GM18505 (cell line): ENCODE results near the gene FGFR4.
"Not testable (repeated sequence)": the region's sequence is repeated elsewhere in the genome, so short reads cannot be mapped to it uniquely, and the experiment has no call there.

Experiments
- ATAC-seq: cut with Tn5 transposase; IDR thresholded peaks from one replicate; pipeline ENCODE4 v1.9.1; 2021; ENCODE audit not compliant: unreplicated experiment
- POLR2A ChIP-seq: IDR thresholded peaks from 4 replicates; pipeline ENCODE4 v1.6.1; 2011; ENCODE audit warnings: borderline replicate concordance; ENCODE audit not compliant: insufficient read depth, insufficient read length; ENCODE audit errors: extremely low read depth

The FGFR4 gene

DNA sequence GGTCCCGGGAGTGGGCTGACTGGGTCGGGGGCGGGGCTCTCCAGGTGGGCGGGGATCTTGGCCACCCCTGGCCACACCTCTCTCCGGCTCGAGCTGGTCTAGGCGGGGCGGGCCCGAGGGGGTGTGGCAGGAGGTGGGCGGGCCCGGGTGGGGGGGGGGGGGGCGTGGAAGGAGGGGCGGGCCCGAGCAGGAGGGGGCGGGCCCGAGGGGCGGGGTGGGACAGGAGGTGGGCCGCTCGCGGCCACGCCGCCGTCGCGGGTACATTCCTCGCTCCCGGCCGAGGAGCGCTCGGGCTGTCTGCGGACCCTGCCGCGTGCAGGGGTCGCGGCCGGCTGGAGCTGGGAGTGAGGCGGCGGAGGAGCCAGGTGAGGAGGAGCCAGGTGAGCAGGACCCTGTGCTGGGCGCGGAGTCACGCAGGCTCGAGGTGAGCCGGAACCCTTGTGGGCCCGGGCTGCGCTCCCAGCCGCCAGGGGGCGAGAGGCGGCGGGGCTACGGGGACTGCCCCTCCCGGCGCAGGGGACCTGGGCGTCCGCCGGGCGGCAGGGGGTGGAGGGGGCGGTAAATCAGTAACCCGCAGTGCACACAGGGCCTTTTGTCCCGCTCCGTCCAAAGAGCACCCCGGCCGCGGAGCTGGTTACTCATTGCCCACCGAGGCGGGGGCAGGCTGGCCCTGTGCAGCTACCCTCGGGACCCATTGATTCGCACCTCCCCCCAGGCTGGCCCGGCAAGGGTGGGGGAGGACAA is at the start of gene FGFR4:
Gene FGFR4, plus strand, starts transcription at position 262 of the 744 bp plus-strand sequence. CDS start 2,688 bp downstream, outside the sequence.
- TF ChIP-seq POLR2A, result no peak
- ATAC-seq, result peak; percentile 49

DNA sequence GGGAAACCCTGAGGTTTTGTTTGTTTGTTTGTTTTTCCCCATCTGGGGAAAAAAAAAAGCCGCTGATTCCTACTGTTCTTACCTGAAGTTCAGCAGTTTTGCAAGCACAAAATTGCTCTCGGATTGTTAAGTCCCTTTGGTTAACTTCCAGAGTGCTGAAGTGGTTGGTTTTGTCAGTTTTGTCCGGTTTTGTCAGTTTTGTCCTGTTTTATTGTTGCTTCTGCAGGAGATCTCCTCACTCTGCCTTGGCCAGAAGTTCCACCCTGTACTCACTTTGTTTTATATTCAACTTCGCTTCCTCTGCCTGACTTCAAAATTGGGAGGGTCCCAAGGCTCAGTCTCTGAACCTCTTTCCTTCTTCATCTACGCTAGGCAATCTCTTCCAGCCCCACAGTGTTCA is 49.8 kb upstream of the FGFR4 start:
- TF ChIP-seq POLR2A, result no peak
- no peak for ATAC-seq

DNA sequence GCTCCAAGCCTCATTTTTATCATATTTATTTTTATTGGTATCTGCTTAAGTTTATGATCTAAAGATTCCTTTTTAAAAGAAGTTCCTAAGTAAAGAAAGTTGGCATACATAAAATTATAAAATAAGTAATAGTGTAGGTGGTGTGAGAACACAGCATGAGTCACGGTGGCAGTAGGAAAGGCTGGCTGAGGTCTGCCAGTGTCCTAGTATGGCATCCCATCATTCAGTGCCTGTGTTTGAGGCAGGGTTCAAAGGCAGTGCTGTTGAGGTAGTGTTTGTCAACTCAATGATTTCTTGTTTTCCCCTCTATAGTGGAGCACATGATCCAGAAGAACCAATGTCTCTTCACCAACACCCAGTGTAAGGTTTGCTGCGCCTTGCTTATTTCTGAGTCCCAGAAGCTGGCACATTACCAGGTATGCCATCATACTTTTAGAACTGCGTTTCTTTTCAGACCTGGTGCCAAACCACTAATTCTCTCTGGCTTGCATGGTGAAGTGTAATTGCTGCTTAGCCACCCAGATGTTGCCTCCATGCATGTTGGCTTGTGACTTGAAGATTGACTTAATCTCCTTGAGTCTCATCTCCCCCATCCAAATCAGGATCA is 45.8 kb upstream of the FGFR4 start:
- no peak for TF ChIP-seq POLR2A
- ATAC-seq, result no peak

DNA sequence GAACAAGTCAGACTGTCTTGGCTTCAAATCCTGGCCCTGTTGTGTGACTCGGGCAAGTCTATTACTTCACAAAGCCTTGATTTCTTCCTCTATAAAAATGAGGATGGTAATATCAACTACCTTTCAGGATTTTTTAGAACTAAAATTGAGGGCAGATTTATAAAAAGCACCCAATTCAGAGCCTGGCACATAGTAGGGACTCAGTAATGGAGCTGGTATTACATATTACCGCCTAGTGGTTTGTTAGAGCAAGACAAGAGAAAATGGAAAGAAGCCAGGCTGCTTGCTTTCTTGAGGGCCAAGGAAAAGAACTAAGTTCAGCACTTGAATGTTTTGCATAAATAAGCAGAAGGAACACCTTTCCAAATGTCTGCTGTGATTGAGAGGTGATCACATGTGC is 44.8 kb upstream of the FGFR4 start:
- no peak for TF ChIP-seq POLR2A
- ATAC-seq, result no peak

DNA sequence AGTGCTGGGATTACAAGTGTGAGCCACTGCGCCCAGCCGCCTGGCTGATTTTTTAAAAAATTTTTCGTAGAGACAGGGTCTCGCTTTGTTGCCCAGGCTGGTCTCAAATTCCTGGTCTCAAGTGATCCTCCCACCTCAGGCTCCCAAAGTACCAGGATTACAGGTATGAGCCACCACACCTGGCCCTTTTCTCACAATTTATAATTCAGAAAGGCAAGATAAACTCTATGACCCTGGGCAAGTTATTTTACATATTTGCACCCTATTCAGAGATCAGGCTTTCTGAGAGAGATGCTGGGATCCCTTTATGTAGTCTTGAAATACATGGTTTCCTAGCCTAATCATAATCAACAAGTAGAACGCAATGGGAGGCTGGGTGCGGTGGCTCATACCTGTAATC is 43.6 kb upstream of the FGFR4 start:
- ATAC-seq, result no peak
- no peak for TF ChIP-seq POLR2A

DNA sequence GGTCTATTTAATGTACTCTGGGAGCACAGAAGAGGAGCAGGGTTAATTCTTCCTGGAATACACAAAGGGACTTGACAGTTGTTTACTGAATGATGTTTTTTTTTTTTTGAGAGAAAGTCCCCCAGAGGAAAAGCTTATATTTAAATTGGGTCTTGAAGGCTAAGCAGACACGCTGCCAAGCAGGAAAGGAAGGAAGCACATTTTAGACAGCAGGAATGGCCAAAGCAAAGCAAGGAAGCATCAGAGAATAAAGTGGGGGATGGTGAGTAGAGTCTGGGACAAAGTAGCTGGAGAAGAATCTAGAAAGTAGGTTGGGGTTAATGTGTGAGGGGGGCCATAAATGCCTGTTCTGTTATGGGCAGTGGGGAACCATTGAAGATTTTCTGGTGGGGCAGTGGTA is 42.8 kb upstream of the FGFR4 start:
- TF ChIP-seq POLR2A, result no peak
- no peak for ATAC-seq

DNA sequence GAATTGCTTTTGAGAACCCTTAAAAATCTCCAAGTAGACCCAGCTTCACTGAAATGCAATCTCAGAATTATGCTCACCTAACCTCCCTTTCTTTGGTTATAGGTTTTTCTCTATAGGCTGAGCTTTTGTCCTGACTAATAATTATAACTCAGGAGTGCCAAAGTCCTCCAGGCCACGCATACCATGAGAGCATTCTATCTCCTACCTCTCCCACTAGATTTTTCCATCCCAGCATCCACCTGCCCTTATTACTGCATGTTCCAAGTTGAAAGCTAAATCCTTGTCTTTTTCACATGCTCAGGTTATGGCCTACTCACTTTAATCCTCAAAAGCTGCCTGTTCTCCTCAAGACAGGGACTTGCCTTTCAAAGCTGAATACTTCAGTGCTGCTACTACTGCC is 42.1 kb upstream of the FGFR4 start:
- no peak for ATAC-seq
- TF ChIP-seq POLR2A, result no peak

DNA sequence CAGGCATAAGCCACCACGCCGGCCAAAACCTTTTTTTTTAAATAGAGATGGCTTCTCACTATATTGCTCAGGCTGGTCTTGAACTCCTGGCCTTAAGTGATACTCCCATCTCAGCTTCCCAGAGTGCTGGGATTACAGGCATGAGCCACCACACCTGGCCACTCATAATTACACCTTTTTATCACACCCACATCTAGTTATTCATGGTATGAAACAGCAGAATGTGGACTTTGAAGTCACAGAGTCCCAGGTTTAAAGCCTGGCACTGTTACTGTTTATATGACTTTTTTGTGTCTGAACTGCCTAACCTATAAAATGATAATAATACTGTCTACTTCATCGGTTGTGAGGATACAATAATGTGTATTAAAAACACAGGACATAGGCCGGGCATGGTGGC is 41.1 kb upstream of the FGFR4 start:
- ATAC-seq, result no peak
- TF ChIP-seq POLR2A, result no peak

DNA sequence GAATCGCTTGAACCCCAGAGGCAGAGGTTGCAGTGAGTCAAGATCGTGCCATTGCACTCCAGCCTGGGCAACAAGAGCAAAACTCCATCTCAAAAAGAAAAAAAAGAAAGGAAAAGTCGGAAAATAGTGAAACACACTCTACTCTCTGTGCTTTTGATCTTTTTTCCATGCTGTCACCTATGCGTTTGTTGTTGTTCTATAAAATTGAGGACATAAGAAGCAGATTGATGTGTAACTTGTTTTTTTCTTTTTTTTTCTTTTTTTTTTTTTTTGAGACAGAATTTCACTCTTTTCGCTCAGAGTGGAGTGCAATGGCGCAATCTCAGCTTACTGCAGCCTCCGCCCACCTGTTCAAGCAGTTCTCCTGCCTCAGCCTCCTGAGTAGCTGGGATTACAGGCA is 38.2 kb upstream of the FGFR4 start:
- not testable (repeated sequence) for ATAC-seq

DNA sequence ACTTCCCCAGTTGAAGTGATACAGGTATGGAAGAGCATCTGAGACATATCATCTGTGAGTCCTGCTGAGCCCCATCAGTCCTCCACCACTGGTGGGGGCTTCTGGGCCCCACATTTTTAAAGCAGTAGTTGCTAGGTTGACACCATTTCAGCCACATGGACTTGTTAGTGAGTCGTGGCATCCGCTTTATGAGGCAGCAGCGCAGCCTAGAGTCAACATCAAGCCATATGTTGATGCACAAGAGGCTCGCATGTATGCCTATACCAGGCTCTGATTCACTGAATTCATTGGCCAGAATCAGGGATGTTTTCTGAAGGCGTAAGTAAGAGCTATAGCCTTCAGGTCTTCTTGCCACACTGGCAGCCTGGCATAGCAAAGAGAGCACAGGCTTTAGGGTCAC is 37.4 kb upstream of the FGFR4 start:
- no peak for ATAC-seq

DNA sequence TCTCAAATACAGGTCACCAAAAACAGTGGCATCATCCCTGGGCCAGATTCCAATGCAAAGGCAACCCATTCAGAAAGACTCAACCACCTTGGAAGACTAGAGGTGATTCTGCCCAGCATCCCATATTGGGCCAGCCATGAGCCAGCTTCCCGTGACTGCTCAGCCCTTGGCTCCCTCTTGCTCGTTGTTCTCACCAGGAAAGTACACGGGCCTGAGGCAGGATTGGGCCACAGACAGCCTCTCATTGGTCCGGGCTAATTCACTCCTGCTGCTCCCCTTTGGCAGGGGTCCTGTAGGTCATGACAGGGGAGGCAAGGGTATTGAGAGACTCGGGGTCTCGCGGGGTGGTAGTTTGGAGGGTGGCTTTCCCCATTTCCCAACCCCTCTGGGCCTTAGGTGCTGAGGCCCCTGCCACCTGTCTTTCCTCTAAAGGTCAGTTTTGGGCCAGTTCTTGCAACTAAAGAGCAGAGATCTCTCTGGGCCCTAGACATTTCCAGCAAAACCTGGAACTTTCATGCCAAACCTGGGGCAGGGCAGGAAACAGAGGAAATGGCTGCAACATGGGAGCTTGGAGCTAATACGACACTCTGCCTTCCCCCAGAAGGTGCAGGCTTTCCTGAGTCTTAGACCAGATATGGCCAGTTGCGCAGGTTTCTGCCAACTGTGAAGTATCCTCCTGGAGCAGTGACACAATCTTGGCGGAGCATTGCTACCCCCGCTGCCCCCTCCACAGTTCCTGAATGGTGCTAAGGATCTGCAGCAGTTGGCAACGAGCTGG is 22.0 kb upstream of the FGFR4 start:
- no peak for TF ChIP-seq POLR2A

More for the DNA sequence above, 37.4 kb upstream of the FGFR4 start:
- no peak for TF ChIP-seq POLR2A

DNA sequence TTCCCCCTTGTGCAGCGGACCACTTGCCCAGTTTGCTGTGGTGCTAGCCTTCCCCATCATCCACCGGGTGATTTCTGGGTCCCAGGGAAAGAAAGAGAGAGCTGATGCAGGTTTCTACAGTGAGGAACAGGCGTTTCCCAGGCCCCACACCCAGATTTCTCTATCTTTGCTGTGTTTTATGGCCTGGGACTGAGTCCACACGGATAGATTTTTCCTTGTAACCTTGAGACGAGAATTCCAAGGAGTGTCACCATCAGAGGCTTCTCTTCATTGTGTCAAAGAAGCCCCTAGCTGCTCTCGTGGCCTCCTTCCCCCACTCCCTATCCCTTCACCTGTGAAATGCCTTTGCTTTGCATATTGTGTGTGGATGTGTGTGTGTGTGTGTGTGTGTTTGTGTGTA is 21.2 kb upstream of the FGFR4 start:
- ATAC-seq, result no peak
- no peak for TF ChIP-seq POLR2A

More for the DNA sequence above, 22.0 kb upstream of the FGFR4 start:
- ATAC-seq, result no peak

DNA sequence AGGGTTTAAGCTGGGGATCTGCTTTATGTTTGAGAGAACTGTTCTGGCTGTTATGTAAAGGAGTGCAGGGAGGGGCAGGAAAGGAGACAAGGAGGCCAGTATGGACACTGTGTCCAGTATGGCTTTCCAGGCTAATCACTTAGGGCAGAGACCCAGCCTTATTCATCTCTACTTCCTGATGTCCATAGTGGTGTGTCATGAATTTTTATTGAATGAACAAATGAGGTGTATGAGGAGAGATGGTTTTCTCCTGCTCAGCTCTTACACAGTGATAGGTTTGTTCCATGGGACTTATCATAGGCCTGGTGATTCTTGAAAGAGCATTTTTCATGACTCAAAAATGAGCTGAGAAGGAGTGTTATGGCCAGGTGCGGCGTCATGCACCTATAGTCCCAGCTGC is 20.5 kb upstream of the FGFR4 start:
- no peak for TF ChIP-seq POLR2A
- no peak for ATAC-seq

DNA sequence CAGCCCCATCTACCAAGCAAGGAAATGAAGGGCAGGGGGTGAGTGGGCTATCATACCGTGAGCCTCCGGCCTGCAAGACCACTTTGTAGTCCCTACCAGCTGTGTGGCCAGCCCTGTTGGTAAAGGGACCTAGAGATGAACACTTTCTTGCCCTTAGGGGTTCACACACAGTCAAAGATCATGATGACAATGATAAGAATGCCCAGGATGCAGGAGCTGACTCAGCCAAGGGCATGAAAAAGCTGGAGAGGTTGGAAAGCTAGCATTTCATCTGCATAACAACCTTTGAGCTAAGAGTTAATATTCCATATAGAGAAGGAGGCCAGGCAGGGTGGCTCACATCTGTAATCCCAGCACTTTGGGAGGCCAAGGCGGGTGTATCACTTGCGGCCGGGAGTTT is 19.2 kb upstream of the FGFR4 start:
- no peak for TF ChIP-seq POLR2A
- ATAC-seq, result no peak
